Glomerular visceral epithelial cell (primary cell): ENCODE results near the gene SH3D19.
"Not testable (repeated sequence)": the region's sequence is repeated elsewhere in the genome, so short reads cannot be mapped to it uniquely, and the experiment has no call there.

Source experiments
- DNase-seq: peaks from one replicate; pipeline ENCODE4 v3.0.0-alpha.2; 2016; ENCODE audit errors: extremely low spot score

The SH3D19 gene

DNA sequence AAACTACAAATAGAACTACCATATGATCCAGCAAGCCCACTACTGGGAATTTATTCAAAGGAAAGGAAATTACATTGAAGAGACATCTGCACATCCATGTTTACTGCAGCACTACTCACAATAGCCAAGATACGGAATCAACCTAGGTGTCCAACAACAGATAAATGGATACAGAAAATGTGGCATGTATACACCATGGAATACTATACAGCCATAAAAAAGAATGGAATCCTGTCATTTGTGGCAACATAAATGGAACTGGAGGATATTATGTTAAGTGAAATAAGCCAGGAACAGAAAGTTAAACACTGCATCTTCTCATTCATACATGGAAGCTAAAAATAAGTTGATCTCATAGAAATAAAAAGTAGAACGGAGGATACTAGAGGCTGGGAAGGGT, 167.9 kb downstream of the SH3D19 start:
- no peak for DNase-seq

DNA sequence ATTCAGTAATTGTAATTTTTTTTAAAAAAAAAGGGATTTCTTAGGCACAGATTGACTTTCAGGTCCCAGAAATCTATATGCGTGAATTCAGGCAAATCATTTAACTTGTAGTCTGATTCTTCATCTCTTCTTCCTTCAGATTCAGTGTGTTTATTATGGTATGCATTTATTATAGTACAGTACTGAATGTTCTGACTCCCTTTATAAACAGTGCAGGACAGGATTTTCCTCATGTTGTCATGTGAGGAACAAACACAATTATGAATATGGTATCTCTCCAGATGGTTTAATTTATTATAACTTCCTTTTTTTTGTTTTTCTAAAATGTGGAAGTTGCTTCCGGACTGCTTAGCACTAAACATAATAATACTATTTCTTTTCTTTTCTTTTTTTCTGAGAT, 171.8 kb downstream of the SH3D19 start:
- DNase-seq = no peak

DNA sequence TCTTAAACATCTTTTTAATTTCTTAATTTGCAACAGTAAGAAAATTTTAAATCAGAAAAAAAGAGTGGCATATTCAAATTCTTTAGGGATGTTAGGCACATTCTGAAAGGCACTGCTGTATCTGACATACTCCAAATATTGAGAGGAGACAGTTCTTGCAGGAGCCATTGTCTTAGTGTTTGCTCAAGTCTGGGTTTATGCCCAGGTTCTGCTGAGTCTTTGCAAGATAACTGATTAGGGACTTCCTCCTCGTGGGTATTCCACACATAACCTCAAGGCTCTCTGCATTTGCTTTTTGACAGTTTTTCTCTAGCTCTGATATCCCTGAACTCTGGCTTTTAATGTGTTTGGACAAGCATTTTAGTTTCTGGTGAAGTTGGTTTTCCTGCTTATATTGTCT, 173.4 kb downstream of the SH3D19 start:
- no peak for DNase-seq

DNA sequence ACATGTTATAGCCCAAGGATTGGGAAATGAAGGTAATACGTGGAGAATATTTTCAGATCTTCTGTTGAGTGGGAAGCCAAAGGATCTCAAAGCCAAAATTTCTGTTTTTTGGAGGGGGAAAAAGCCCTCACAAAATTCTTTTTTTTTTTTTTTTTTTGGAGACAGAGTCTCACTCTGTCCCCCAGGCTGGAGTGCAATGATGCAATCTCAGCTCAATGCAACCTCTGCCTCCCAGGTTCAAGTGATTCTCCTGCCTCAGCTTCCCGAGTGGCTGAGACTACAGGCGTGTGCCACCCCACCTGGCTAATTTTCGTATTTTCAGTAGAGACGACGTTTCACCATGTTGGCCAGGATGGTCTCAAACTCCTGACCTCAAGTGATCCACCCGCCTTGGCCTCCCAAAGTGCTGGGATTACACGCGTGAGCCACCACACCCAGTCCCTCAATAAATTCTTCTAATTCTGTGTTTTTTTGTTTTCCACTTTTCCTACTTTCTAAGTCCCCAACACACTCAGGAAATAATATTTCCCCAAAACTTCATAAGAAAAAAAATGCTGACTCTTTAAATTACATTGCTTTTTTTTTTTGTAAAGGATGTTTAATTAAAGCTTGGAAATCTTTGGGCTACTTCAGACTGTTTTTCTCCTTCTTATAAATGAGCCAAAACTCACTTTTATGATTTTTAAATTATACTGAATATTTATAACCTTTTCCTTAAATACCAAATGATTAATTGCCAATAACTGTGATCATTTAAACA, 174.4 kb downstream of the SH3D19 start:
- DNase-seq = no peak

DNA sequence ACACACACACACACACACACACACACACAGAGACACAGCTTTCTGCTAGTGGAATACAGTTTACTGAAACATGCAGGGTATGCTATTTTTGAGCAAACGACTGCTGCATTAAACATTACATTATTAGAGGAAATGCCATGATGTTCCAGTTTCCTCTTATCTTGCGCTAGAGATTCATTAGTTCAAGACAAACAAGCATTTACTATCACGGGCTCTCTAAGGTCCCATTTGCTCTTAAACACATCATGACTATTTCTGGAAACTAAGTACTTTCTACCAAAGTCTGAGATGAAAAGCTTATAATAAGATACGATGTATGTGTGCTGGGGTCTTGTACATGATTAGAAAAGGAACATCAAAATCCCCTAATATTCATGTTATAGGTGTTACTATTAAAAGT, 177.1 kb downstream of the SH3D19 start:
- no peak for DNase-seq

DNA sequence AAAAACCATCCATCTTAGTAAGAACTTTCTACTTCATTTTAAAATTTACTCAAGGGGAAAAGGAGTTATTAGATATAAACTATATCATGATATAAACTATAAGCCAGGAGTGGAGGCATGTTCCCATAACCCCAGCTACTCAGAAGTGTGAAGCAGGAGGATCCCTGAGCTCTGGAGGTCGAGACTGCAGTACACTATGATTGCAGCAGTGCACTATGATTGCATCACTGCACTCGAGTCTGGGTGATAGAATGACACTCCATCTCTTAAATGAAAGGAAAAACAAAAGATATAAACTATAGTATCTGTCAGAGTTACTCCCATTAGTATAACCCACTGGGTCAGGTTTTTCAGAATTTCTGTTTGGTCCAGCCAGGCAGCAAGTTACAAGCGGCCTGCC, 178.4 kb downstream of the SH3D19 start:
- DNase-seq = no peak

DNA sequence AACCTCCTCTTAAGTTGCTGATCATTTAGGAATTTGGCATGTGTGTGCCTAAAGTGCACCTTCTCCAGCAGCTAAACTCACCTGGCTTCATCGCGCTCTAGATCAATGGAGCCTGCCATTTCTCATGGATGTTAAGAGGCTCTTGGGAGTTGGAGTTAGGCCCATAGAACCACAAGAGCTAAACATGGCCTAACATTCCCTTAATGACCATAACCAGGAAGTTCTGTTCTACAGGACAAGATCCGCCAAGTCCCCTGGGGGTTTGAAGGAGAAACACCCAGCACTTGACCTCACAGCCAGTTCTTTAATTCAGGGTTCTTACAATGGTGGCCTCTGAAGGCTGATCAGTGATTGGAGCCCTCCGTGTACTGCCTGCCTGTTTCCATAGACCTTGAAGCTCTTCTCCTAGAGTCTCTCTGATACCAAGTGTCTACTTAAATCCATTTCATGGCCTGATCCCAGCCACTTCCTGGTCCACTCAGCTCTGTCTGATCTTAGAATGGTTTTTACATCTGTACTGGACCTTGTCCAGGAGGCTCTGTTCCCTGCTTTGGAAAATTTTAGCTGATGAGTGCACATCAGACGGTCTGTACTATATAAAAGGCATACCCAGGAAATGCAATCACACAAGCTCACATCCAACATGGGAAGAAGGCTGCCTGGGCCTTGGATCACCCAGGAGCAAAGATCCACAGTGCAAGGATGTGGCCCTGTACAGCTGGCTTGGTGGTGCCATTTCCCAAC, 180.9 kb downstream of the SH3D19 start:
- DNase-seq = no peak

DNA sequence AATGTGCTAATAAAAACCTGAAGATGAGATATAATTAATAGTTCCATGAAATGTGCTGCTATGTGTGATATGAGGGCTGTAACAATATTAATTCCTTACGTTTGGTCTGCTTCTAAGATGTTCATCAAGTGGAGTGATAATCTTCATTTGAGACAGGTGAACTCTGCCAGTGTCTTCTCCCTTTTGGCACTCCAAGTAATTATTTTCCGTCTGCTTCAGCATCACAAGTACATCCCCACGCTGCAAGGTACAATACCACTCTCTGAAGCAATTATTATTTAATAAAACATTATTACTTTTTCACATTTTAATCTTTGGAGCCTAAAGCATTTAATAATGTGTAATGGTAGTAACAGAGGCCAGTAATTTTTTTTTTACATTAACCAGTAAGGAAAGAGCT, 181.6 kb downstream of the SH3D19 start:
- no peak for DNase-seq

DNA sequence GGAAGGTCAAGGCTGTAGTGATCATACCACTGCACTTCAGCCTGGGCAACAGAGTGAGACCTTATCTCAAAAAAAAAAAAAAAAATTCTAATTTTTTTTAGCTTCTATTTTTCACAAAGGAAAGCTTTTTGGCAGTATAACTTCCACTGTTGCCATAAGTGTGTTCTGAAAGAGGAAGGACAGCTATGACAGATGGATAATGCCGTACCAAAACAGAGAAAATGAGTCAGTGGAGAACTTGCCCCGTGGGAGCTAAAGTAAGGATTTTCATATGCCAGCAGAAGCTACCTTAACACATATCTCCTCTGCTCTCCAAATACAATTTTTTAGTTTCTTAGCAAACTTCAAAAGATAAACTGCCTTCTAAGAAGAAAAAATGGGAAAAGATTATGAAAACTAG, 182.2 kb downstream of the SH3D19 start:
- no peak for DNase-seq

DNA sequence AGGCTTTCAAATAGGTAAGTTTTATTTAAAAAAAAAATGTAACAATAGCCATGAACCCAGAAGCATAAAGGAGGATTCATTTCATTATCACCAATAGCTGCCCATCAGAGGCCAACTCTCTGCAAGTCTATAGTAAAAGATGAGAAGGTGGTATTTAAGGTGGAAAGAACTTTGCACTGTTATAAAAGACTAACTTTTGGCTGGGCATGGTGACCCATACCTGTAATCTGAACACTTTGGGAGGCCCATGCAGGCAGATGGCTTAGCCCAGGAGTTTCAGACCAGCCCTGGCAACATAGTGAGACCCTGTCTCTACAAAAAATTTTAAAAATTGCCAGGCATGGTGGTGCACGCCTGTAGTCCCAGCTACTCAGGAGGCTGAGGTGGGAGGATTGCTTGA, 182.6 kb downstream of the SH3D19 start:
- no peak for DNase-seq

DNA sequence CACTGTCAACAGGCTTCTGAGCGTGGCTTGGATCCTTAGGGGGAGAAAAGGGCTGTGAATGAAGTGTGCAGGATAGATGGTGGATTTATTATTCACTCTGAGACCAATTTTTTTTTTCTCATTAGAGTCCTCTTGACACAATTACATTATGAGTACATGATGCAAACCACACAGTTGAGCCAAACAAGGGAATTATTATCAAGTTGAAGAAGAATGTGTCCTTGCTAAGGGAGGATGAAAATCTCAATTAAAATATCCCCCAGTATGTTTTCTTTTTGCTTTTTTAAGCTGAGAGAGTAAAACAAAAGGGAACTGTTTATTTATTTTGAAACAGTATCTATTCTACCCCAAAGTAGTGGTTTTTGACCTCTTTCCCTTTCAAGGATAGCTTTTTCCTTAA, 185.6 kb downstream of the SH3D19 start:
- no peak for DNase-seq

DNA sequence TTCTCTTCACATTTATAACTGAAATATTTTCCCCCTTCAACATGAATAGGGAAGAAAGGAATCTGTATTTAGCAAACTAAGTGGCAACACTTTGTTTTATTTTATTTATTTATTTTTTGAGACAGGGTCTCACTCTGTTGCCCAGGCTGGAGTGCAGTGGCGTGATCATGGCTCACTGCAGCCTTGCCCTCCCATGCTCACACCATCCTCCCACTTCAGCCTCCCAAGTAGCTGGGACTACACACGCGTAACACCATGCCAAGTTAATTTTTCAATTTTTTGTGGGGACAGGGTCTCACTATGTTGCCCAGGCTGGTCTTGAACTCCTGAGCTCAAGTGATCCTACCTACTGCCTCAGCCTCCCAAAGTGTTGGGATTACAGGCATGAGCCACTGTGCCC, 189.4 kb downstream of the SH3D19 start:
- not testable (repeated sequence) for DNase-seq

DNA sequence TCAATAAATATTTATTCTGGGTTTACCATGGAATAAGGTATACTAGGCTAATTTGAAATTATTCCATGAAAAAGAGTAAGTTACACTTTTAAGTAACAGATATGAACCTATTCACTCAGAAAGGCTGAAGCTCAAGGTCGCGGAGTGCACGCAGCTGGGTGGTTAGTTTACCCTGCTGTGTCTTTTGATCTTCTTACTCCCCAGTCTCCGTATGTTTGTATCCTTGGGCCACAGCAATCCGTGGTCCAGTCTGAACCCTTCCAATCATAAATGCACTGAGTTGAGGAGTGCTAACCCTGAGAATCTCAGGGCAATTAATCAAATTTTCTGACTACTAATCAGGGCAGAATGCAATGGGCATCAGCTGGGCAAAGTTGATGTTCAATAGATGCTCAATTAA, 192.1 kb downstream of the SH3D19 start:
- no peak for DNase-seq

DNA sequence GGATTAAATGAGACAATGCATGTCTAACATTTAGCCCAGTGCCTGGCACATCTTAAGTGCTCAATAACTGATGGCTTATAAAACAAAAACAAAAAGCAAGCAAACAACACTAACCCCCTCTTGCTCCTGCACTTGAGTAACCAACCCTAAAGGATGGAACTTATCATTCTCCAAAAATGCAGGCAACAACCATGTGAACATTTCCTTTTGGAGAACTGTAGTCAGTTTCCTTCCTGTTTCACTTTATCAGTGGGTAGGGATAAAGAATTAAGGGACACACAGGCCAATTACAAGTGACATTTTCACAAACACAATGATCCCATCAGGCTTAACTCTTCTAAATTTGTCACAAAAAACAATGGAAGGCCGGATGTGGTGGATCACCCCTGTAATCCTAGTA, 195.6 kb downstream of the SH3D19 start:
- no peak for DNase-seq

DNA sequence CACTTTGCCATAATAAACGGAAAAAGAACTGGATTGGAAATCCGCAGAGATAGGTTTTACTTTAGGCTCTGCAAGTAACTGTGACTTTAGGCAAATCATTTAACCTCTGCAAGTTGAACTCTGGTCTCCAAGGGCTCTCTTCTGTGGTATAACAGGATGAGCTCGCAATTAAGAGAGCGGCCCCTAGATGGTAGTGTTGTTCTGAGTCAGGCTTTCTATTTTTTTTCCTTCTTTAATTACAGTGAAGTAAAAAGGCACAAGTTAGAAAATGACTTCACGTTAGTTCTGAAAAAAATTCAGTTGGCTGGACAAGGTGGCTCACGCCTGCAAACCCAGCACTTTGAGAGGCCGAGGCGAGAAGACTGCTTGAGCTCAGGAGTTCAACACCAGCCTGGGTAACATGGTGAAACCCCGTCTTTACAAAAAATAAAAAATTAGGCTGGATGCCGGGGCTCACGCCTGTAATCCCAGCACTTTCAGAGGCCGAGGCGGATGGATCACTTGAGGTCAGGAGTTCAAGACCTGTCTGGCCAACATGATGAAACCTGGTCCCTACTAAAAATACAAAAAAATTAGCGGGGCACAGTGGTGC, 207.9 kb downstream of the SH3D19 start:
- DNase-seq = peak; percentile 71

DNA sequence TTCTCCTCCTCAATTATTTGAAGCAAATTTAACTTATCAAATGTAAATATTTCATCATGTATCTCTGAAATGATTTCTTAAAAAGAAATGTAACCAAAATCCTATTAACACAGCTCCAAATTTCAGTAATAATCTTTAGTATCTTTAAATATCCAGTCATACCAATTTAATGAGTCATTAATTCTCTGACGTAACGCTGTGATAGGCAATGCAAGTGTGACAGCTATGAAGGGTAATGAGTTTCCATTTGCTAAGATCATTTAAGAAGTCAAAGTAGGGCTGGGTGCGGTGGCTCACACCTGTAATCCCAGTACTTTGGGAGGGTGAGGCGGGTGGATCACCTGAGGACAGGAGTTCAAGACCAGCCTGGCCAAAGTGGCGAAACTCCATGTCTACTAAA, 210.4 kb downstream of the SH3D19 start:
- no peak for DNase-seq

DNA sequence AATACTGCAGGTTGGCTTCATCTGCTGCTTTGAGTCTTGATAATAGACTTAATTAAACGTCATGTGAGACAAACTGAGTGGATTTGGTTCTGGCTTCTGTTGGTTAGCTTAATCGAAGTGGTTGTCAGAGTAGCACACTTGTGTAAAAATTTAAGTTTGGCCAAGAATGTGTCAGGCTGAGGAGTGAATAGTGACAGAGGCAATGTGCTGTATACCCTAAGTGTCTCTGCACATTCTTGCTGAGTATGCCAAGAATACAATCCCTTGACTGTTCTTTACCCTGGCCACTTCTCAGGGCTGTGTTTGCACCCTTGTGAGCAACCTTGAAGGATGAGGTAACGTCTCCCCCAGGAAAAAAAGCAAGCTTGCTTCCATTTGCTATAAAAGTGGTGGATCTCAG, 211.1 kb downstream of the SH3D19 start:
- DNase-seq = no peak

DNA sequence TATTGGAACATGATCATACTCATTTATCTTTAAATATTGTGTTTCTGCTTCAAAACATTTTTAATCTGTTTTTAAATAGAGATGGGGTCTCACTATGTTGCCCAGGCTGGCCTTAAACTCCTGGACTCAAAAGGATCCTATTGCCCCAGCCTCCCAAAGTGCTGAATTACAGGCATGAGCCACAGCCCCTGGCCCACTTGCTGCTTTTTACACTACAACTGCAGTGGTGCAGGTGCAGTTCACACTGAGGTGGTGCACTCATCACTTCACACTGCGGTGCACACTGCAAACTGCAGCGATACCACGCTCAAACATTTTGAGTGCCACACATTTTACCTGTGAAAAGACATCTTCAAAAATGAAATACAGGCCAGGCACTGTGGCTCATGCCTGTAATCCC, 215.2 kb downstream of the SH3D19 start:
- DNase-seq = no peak

DNA sequence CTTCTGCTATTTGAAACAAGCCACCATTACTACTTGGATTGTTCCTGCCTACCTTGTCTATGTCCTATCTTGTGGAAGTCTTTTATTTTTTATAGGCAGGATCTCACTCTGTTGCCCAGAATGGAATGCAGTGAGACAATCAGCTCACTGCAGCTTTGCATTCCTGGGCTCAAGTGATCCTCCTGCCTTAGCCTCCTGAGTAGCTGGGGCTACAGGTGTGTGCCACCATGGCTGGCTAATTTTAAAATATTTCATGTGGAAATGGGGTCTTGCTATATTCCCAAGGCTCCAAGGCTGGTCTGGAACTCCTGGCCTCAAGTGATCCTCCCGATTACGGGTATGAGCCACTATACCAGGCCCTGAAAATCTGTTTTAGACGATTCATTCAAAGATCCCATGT, 218.3 kb downstream of the SH3D19 start:
- DNase-seq = no peak

DNA sequence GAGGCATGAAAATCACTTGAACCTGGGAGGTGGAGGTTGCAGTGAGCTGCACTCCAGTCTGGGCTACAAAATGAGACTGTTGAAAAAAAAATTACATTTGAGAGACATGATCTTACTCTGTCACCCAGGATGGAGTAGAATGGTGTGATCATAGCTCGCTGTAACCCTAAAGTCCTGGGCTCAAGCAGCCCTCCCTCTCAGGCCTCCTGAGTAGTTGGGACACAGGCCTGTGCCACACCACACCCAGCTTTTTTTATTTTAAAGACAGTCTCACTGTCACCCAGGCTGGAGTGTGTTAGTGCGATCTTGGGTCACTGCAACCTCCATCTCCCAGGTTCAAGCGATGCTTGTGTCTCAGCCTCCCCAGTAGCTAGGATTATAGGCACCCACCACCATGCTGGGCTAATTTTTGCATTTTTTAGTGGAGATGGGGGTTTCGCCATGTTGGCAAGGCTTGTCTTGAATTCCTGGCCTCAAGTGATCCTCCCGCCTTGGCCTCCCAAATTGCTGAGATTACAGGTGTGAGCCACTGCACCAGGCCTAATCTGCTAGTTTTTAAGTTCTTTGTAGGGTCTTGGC, 219.9 kb downstream of the SH3D19 start:
- DNase-seq = no peak

DNA sequence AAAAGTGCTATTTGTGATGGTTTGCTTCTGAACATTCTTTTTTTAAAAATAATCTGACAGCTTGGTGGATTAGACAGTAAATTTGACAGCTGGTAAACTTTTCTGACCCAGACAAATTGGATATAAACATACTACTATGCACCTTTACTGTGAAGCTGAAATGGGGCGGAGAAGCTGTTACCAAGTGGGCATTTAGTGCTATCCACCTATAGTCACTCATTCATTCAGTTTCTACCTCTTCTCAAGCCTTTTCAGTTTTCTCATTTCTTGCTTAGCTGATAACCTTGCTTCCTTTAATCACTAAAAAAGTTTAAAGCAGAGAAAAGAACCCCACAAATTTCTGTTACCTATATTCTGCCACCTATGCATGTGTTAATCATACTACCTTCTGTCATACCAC, 220.8 kb downstream of the SH3D19 start:
- no peak for DNase-seq

DNA sequence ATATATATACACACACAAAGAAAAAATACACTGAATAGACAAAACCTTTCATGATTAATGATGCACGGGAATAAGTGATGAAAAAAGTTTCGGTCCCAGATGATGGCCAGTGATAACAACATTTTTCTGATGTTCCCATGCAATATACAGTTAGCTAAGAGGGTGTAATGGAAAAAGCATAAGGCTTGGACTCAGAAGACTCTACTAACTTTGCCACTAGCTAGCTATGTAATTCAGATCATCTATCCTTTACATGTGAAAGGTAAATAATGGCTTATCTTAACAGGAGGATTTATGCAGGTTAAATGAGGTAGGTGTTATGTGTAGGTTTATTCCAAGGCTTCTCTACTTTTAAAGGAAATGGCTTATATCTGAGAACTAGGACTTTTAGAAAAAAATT, 221.6 kb downstream of the SH3D19 start:
- DNase-seq = no peak

DNA sequence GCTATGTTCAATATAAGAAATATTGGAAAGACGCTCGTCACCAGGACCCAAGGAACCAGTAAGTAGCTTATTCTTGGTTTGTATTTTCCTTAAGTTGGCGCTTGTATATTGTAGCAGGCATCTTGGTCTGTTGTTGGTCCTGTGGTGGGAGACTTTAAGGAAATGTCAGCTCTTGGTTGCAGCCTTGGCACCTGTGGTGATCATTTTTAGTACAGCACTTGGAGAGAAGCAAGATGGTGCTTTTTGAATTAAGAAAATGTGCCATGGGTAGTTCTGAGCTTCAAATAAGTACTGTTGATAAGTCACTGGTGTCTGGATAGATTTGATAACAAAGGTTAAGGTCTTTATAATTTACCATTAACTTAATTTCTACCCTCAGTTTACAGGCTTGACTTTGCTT, 224.9 kb downstream of the SH3D19 start:
- no peak for DNase-seq
